Pancreas (tissue), 10 donors: Measurements from ENCODE around the gene SLC38A11. TPM values are rescaled to one million over a fixed set of nuclear protein-coding genes. Genes with fewer than 3 reads are reported as not detected.
"Not testable (repeated sequence)": the region's sequence is repeated elsewhere in the genome, so short reads cannot be mapped to it uniquely, and the experiment has no call there.

ENCODE experiments used
- ATAC-seq, 4 donors: fragments of 200-7000 bp; cut with Tn5 transposase; one replicate each; pipeline versions ENCODE4 v1.8.0 to v1.9.1; 2020; ENCODE audit warnings: mild to moderate bottlenecking in 4 of 4, moderate library complexity in 4 of 4
- DNase-seq, 6 donors: peaks; one replicate each; pipeline ENCODE4 v3.0.0-alpha.2; 2020
- FAIRE-seq: peaks from 2 replicates; lab custom pipeline; 2012; peaks lifted over from hg19 to GRCh38; lab: Jason Lieb, UNC
- H3K27ac ChIP-seq, 4 donors: fragments of 200-600 bp; sonication (generic); 1 replicate in 3 of 4; 2 replicates in 1 of 4; pipeline versions ENCODE4 v1.5.0 to v1.8.0; 2020
- H3K27me3 ChIP-seq, 4 donors: fragments of 200-600 bp; one replicate each; pipeline ENCODE4 v1.8.0; 2021
- H3K36me3 ChIP-seq, 3 donors: fragments of 200-600 bp; sonication (generic) in 1 of 3; one replicate each; pipeline versions ENCODE4 v1.5.0 to v1.8.0; 2020 to 2021
- H3K4me1 ChIP-seq, 3 donors: fragments of 200-600 bp; one replicate each; pipeline ENCODE4 v1.8.0; 2021
- H3K4me3 ChIP-seq, 4 donors: fragments of 200-600 bp; sonication (generic) in 2 of 4; one replicate each; pipeline versions ENCODE4 v1.5.0 to v1.8.0; 2020 to 2021
- H3K9me3 ChIP-seq, 4 donors: fragments of 200-600 bp; one replicate each; pipeline ENCODE4 v1.8.0; 2021
- WGBS, 2 donors: extraction: QIAGEN DNeasy Blood & Tissue Kit; methylation state at CpG; one replicate each; pipeline ENCODE4 v1.1.7; 2013; 5-methylcytosine and 5-hydroxymethylcytosine counted together
- intact Hi-C, 3 donors: fragments of 100-400 bp; cut with DNase I; formaldehyde crosslinking; loops; one replicate each; pipeline versions ENCODE4 v1.11.1 to v1.14.2; 2022
- polyA plus RNA-seq, 2 donors: library from polyadenylated mRNA; stranded (reverse); fragments of 200-250 nt; gene quantifications; one replicate each; pipeline ENCODE4 v1.2.3, GENCODE V29; 2013
- total RNA-seq, 6 donors: library from RNA; stranded (reverse); fragmentation: NEBNext Ultra II Directional in 4 of 6; extraction: Animal tissue kit (Norgen Biotek cat#: 25700) in 4 of 6; gene quantifications; one replicate each; pipeline versions ENCODE4 v1.2.1 to v1.2.4, GENCODE V29; 2021 to 2023
- TF ChIP-seq, protein P1 (sequence below), 4 donors: fragments of 200-600 bp; sonication (generic) in 3 of 4; IDR thresholded peaks; one replicate each; pipeline versions ENCODE4 v1.5.0 to v1.8.0; 2021; ENCODE audit warnings: antibody characterized with exemption in 4 of 4
- donor health status: healthy with polysubstance abuse.
- donor health status: DM: no; HTN: no; CAD: no; lungs with moderate emphysema.
- donor health status: DM: no; HTN: no; CAD: no.
- donor health status: control.
- donor health status: control.
- donor health status: Bipolar disorder and iron deficiency.
- donor health status: DM: yes; HTN: yes; CAD: no.
- donor health status: DM: no; HTN: no; CAD: no.
- donor health status: DM: no; HTN: no; CAD: no.
- donor health status: DM: yes; HTN: yes; CAD: no.

The SLC38A11 gene
- total and polyA plus RNA-seq, 8 donors = 0.55 to 5.7 (median 2.3) TPM

DNA sequence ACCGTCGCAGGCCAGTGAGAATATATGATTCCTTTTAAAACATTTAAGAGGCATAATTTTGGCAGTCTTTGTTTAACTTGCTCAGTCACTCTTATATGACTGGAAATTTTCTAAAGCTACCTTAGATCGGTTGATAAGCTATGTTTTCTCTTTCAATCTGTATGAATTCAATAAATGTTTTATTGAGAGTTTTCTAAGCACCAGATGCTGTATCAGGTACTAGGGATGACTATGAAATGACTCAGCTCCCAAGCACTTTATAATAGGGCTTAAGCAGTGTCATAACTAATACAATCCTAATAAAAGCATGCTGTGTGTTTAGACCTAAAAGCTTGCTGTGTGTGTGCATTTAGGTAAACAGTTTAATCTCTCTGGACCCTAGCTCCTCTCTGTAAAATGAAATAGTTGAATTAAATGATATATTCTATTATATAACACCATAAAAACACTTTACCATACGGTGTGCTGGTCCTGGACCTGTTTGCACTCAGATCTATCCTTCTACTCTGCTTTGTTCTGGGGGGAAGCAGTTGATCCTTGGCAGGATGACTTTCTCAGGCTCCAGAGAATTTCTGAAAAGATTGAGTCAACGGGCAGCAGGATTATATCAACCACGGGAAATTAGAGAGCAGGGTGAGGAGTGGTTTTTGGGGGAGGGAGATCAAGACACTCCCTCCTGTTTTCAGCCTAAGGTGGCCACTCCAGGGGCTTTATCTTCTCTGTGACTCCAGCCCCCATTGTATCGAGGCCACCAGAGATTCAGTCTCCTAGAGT lies 26.1 kb upstream of the SLC38A11 start:
- Histone ChIP-seq H3K36me3 (no peaks in the 10 kb centered on the region), H3K4me1 (no peaks in the 10 kb centered on the region), H3K9me3 (no peaks in the 10 kb centered on the region), H3K27ac (no peak overlapping the region), H3K4me3 (no peak overlapping the region), H3K27me3 (no peaks in the 10 kb centered on the region)
- DNase-seq = no peak
- WGBS, 2 donors = 70 to 78% methylated on average over 7 of the region's 7 CpGs
- ATAC-seq = peak in 1 of 4 donors; percentile 35
- TF ChIP-seq, protein P1, sequence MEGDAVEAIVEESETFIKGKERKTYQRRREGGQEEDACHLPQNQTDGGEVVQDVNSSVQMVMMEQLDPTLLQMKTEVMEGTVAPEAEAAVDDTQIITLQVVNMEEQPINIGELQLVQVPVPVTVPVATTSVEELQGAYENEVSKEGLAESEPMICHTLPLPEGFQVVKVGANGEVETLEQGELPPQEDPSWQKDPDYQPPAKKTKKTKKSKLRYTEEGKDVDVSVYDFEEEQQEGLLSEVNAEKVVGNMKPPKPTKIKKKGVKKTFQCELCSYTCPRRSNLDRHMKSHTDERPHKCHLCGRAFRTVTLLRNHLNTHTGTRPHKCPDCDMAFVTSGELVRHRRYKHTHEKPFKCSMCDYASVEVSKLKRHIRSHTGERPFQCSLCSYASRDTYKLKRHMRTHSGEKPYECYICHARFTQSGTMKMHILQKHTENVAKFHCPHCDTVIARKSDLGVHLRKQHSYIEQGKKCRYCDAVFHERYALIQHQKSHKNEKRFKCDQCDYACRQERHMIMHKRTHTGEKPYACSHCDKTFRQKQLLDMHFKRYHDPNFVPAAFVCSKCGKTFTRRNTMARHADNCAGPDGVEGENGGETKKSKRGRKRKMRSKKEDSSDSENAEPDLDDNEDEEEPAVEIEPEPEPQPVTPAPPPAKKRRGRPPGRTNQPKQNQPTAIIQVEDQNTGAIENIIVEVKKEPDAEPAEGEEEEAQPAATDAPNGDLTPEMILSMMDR (IDR thresholded peaks at IDR 0.05) = no peak
- FAIRE-seq = no peak
- intact Hi-C loops = no loop called here

DNA sequence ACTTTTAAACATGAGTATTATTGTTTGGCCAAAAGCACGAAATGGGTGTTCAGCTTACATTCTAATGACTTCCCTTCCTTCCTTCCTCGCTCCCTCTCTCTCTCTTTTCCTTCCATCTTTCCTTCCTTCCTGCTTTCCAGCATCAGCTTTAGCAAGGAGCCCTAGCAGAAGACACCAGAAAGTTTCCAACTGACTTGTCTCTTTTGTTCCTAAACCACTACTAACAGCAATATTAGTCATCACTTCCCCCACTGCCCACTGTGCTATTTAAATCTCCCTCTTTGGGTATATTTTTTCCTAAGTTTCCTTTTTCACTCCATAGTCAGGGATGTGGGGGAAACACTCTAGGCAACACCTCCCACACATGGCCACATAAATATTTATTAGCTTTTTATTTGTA lies 25.4 kb upstream of the SLC38A11 start:
- H3K4me3 ChIP-seq, intact Hi-C loops, H3K27me3 ChIP-seq, ATAC-seq, FAIRE-seq, H3K27ac ChIP-seq, DNase-seq, H3K4me1 ChIP-seq, H3K9me3 ChIP-seq, H3K36me3 ChIP-seq: not testable (repeated sequence)
- 89 to 90% methylated on average over 2 of the region's 2 CpGs for WGBS, 2 donors

DNA sequence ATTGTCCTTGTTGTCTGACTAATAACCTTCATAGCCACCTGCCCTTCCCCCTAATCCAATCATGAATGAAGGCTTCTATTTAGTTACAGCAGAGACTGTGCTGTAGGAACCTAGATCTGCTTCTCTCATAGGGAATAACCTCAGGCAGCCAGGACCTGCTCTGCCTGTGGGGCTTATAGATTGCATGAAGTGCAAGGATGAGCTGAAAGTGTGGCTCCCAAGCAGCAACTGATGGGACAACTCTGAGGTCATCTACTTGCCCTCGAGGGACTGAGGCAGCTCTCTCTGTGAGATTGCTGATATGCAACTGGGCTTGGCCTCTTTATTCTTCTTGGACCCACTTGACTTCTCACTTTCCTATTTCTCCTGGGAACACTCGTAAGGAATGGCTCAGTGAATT lies 23.8 kb upstream of the SLC38A11 start:
- no peaks in the 10 kb centered on the region for H3K36me3 ChIP-seq
- ATAC-seq (no peak), FAIRE-seq (no peak), DNase-seq (no peak)
- H3K4me3 ChIP-seq = no peak overlapping the region
- TF ChIP-seq, protein P1 (IDR thresholded peaks at IDR 0.05) = no peak
- 76 to 80% methylated on average over 2 of the region's 2 CpGs for WGBS, 2 donors
- intact Hi-C loops = no loop called here
- no peaks in the 10 kb centered on the region for H3K9me3 ChIP-seq
- no peak overlapping the region for H3K27ac ChIP-seq
- H3K27me3 ChIP-seq = no peaks in the 10 kb centered on the region
- no peaks in the 10 kb centered on the region for H3K4me1 ChIP-seq

DNA sequence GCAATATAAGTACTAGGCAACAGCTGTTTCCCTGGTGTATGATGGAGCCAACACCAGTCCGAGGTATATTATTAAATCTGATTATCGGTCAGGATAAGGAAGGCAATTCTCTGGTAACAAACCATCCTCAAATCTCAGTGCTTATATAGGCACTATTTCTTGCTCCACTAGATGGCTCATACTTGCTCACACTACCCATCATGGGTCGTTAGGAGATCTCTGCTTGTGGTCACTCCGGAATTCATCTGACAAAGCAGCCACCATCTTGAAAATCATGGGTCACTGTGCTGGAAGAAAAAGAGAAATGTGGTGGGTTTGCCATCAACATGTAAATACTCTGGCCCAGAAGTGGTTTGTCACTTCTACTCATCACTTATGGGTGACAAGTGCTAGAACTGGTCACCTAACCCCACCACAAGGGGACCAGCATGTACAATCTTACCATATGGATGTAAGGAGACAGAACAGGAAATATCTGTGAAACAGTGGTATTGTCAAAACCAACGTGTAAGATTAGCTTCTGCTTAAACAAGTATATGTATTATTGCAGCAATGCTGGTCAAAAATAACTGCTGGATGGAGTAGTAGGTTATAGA lies 21.6 kb upstream of the SLC38A11 start:
- DNase-seq, H3K36me3 ChIP-seq, intact Hi-C loops, H3K4me1 ChIP-seq, H3K27ac ChIP-seq, H3K27me3 ChIP-seq, H3K9me3 ChIP-seq, FAIRE-seq, H3K4me3 ChIP-seq, ATAC-seq: not testable (repeated sequence)
- WGBS, 2 donors = 58 to 83% methylated on average over 5 of the region's 5 CpGs

DNA sequence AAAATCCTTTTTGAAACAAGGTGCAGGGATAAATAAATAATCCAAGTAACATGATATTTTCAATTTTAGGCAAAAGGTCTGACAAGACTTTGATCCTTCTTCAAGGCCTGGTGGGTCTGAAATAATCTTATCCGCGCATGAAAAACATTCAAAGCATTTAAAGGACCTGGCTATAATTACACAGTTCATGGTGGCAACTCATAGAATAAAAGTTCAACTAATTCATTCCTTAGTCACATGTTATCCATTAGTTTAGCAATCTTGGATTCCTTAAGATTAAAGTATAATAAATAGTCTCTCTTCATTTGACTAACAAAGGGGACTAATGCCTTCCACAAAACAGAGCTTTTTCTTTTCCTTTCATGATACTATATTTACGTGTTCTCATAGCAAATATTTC lies 21.0 kb upstream of the SLC38A11 start:
- intact Hi-C loops = no loop called here
- no peaks in the 10 kb centered on the region for H3K36me3 ChIP-seq
- no peak for ATAC-seq
- no peaks in the 10 kb centered on the region for H3K27me3 ChIP-seq
- no peaks in the 10 kb centered on the region for H3K4me1 ChIP-seq
- no peaks in the 10 kb centered on the region for H3K9me3 ChIP-seq
- no peak for DNase-seq
- no peak for FAIRE-seq
- H3K27ac ChIP-seq = no peak overlapping the region
- TF ChIP-seq, protein P1 (IDR thresholded peaks at IDR 0.05) = no peak
- no peak overlapping the region for H3K4me3 ChIP-seq
- 80 to 81% methylated on average over 3 of the region's 3 CpGs for WGBS, 2 donors

DNA sequence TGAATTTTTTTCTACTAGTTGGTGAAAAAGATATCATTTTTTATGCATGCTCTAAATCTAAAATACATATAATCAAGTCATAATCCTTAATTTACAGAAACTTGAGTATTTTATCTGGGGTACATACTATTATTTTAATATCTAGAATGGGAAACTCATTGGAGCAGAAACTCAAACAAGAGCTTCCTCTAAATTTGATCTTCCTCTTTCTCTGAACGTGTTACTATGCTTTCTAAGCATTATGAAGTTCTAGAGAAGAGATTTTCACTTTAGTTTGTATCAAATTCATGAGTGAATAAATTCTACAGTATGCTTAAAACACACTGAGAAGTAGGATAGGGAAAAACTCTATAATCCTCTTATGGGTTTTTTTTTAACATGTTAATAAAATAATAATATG lies 20.6 kb upstream of the SLC38A11 start:
- FAIRE-seq (peak; percentile 57), DNase-seq (no peak), ATAC-seq (no peak)
- no peak overlapping the region for H3K27ac ChIP-seq
- H3K4me3 ChIP-seq = no peak overlapping the region
- TF ChIP-seq, protein P1 (IDR thresholded peaks at IDR 0.05) = no peak
- no peaks in the 10 kb centered on the region for H3K36me3 ChIP-seq
- H3K9me3 ChIP-seq = no peaks in the 10 kb centered on the region
- H3K27me3 ChIP-seq = no peaks in the 10 kb centered on the region
- intact Hi-C loops = no loop called here
- no peaks in the 10 kb centered on the region for H3K4me1 ChIP-seq
- WGBS, 2 donors = 38 to 51% methylated on average over 1 of the region's 1 CpG
